B cell (primary cell): ENCODE results near the gene JRKL.

Experiments used
- EZH2 ChIP-seq: IDR thresholded peaks from 2 replicates; pipeline ENCODE4 v1.6.1; 2012; ENCODE audit warnings: borderline replicate concordance, low read depth, mild to moderate bottlenecking, moderate library complexity, low read length; ENCODE audit not compliant: insufficient read depth, poor library complexity, severe bottlenecking
- TF ChIP-seq, protein P1 (sequence below): fragments of 200-600 bp; IDR thresholded peaks from one replicate; pipeline ENCODE4 v1.8.0; 2022; ENCODE audit warnings: antibody characterized with exemption, mild to moderate bottlenecking

DNA sequence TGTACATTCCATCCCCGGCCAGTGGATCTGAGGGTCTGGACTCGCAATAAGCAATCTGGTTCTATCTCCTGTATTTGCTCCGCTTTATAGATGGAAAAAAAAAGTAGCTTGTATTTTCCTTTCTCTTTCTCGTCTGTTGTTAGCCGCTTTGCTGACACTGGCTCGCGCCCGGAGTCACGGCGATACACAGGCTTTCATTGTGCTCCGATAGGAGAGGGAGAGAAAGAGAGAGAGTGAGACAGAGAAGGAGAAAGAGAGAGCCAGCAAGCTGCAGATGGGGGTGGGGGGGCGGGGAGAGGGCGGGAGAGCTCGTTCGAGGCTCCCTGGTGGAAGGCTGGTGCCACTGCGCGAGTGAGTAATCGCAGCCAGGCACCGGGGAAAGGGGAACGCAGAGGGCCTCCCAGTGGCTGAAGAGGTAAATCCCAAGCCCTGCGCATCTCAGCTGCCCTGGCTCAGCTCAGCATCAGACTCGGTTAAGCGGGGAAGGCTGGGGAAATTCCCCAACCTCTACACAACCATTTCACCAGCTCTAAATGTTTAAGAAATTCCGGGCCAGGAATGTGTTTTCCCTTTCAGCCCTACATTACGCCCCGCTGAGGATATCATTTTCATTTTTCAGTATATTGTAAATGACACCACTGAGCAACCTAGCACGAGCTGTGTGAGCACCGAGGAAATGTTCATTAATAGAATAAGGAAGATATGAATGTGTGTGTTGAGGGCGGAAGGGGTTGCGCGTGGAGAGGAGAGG lies 46.7 kb upstream of the JRKL start, which contains the start of gene MAML2:
- TF ChIP-seq EZH2 = no peak
- TF ChIP-seq, protein P1, sequence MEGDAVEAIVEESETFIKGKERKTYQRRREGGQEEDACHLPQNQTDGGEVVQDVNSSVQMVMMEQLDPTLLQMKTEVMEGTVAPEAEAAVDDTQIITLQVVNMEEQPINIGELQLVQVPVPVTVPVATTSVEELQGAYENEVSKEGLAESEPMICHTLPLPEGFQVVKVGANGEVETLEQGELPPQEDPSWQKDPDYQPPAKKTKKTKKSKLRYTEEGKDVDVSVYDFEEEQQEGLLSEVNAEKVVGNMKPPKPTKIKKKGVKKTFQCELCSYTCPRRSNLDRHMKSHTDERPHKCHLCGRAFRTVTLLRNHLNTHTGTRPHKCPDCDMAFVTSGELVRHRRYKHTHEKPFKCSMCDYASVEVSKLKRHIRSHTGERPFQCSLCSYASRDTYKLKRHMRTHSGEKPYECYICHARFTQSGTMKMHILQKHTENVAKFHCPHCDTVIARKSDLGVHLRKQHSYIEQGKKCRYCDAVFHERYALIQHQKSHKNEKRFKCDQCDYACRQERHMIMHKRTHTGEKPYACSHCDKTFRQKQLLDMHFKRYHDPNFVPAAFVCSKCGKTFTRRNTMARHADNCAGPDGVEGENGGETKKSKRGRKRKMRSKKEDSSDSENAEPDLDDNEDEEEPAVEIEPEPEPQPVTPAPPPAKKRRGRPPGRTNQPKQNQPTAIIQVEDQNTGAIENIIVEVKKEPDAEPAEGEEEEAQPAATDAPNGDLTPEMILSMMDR = peak; percentile 94
